GM21723 (cell line): Measurements from ENCODE around the gene RABGAP1L.
"Not testable (repeated sequence)": the region's sequence is repeated elsewhere in the genome, so short reads cannot be mapped to it uniquely, and the experiment has no call there.

Experiments
- ATAC-seq: cut with Tn5 transposase; IDR thresholded peaks from one replicate; pipeline ENCODE4 v1.9.1; 2021; ENCODE audit warnings: mild to moderate bottlenecking, moderate library complexity; ENCODE audit not compliant: unreplicated experiment

RABGAP1L gene

GRCh38 chr1:174543421-174543820, 384.1 kb downstream of the RABGAP1L start:
- ATAC-seq = not testable (repeated sequence)

DNA sequence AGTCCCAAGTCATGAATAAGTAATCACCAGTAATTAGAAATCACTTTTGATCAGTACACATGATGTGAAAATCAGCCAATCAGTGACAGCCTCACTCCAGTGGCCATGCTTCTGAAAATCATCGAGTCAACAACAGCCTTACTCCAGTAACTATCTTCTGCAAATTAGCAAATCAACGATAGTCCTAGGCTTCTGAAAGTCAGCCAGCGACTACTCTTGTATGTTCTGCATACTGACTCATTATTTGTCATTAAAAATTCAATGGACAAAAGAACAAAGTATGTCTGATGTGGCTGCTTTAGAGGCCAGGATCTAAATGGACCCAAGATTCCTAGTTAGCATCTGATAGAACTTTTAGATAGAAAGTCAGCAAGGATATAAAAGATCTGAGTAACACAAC, 391.0 kb downstream of the RABGAP1L start:
- ATAC-seq = no peak

DNA sequence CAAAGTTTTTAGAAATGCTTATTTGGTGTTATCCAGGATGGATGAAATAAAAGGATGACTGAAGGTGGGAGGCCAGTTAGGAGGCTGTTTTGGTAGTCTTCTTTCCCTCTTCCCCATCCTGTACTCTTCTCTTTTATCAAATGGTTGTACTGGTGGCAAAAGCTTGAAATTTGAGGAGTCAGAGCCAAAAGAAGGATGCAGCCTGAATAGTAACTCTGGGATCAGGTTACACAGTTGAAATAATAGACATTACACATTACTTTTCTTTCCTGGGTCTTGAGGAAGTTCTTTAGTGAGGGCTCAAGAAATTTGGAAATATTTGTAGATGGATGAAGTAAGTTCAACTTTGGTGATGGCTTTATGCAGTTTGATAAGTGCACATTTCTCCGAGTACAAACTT, 397.1 kb downstream of the RABGAP1L start:
- ATAC-seq = no peak

GRCh38 chr1:174568551-174568950, 409.2 kb downstream of the RABGAP1L start:
- no peak for ATAC-seq

DNA sequence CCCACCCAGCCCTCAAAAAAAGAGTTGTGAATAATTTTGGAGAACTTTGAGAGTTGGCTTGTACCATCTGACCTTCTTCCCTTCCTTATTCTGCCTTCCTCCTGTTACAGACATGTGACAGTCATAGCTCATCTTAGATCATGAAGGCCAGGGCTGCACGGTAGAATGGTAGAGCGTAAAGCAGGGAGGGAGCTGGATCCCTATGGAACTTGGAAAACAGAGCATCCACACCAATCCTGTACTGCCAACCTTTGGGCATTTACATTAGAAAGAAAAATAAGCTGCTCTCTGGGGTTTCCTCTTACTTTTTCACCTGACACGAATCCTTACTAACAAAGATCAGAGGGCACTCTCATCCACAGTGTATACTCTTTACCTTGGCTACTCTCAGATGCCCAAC, 409.9 kb downstream of the RABGAP1L start:
- no peak for ATAC-seq

DNA sequence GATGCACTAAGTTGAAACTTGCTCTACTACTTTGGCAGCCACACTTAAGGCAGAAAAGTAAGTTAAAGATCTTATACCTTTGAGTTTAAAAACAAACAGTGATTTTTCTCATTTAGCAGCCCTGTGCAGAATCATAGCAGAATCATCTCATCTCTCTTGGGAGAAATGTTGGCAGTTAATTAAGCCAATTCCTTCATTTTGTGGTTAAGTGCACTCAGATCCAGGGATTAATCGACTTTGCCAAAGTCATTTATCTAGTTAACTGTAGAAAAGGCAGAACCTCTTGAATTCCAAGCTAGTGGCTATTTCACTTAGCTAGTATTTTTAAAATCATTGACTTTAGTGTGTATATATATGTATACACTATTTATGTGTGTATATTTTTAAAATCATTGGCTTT, 413.5 kb downstream of the RABGAP1L start:
- ATAC-seq = no peak

- not testable (repeated sequence) for ATAC-seq
These were observed 416.8 kb downstream of the RABGAP1L start for GRCh38 chr1:174576120-174576519.

DNA sequence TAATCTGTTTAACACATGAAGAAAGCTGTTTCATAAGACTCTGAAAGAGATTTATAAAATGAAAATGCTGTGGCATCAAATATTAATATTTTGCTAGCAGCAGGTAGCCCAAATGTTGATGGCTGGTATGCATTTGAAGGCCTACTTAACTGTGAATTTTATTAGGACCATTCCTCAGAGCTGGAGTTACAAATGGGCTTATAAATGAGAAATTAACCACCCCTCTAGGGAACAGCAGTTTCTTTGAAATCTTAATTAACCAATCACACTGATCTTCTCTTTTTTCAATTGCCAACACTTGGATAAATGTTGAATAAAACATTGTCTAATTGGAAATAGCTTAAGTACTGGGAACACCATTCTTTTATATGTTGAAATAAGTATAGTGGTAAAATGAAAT, 418.4 kb downstream of the RABGAP1L start:
- ATAC-seq = no peak

GRCh38 chr1:174580801-174581200, 421.5 kb downstream of the RABGAP1L start:
- no peak for ATAC-seq

DNA sequence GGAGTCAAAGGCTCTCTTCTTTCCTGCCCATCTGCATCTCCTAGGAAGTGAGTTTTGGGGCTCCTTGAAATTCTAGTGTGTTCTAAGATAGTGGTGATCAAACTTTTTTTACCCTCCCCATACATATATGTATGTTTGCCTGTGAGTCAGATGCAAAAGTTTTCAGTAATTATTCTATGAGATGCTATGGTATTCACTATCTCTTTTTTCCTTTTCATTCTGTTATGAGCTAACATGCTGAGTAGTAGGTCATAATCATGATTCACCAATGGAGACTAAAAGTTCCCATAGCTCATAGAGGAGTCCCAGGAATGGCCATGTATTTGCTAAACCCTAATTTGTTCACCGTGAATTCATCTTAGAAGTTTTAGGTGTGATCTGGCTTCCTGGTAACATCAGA, 424.0 kb downstream of the RABGAP1L start:
- no peak for ATAC-seq

- no peak for ATAC-seq
These were observed 424.8 kb downstream of the RABGAP1L start for GRCh38 chr1:174584071-174584470.

- not testable (repeated sequence) for ATAC-seq
These were observed 429.3 kb downstream of the RABGAP1L start for GRCh38 chr1:174588618-174589017.

GRCh38 chr1:174605198-174605597, 445.9 kb downstream of the RABGAP1L start:
- ATAC-seq = no peak

DNA sequence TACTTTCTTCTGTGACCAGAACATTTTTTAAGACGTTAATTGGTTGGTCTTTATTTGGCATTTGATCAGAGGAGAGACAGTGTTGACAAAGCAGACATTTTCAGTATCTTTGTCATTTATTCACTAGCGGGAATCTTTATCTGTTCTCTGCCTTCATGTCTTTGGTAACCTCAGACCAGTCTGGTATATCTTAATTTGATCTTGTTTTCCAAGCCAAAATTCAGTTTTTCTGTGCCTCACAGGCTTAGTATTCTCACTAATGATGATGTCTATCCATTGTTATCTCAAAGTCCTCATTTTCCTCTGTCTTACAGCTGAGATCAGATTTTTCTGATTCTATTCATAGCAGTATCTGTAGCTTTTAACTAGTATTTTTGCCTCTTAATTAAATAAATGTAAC, 447.2 kb downstream of the RABGAP1L start:
- no peak for ATAC-seq

GRCh38 chr1:174617905-174618304, 458.6 kb downstream of the RABGAP1L start:
- not testable (repeated sequence) for ATAC-seq

- ATAC-seq = no peak
These were observed 464.2 kb downstream of the RABGAP1L start for GRCh38 chr1:174623324-174624035.

DNA sequence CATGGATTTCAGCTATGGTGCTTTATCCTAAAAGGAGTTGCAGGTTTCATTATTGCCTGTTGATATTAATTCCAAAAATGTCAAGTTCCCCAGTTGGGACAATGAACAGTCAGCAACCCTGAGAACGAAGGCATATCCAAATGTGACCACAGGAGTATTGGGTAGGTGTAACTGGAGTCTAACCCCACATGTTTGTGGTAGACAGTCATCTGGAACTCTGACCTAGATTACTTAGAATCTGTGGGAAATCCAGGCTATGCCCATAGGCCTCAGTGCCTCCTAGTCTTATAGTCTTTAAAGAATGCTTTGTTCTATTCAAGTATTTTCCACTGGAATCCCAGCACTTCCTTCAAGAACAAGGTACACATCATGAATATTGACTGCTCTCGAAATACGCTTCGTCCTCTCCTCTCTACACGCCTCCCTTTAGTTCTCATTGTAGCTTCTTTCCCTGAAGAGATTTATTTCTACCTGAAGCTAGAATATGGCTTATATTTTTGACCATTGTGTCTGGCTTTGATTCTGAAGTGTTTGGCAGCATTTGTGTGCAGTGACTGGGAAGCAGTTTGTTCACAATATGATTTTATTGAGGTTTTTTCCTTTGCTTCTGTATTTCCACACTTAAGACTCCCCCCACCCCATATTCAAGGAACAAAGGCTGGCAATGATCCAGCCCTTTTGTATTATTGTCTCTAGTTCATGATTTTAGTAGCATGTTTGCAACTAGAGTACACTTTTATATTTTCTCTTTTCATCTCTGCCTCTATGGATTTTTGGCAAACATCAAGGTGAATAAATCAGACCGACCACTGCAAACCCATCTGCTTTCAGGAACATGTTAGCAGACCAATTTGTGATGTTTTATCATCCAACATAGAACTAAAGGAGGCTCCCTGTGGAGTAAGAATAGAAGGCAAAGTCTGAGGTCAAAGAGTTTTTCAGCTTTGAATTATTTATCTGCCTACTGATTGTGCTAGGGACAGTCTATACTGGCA, 467.0 kb downstream of the RABGAP1L start:
- ATAC-seq = no peak

- ATAC-seq = no peak
These were observed 478.2 kb downstream of the RABGAP1L start for GRCh38 chr1:174637487-174637886.

DNA sequence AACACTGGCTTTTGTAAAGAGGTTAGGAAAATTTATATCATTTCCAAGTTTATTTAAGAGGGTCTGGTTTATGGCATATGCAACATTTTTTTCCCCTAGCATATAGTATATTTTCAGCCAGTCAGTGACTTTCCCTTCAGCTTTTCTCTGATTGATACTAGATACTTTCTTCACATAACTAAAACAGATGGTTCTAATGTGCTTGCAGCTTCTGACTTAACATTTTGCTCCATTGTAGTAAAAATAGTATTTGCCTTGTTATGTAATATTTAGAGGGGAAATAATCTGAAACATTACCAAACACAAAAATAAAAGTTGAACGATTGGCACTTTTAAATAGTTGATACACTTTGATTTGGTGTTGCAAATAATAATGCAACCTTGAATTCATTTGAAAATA, 480.1 kb downstream of the RABGAP1L start:
- ATAC-seq = no peak

DNA sequence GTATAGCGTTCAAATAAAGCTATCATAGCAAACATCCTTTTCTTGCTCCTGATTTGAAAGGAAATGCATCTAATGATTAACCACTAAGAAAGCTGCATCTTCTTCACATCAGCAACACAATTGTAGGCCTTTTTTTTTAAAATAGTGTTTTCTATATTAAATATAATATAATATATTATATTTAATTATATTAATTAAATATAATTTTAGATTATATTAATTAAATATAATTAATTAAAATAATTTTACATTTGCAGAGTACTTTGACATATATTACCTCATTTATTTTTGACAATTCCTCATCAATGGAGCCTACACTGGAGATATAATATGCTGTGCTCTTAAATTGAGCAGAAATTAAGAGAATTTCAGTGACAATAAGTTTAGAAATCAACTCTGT, 481.5 kb downstream of the RABGAP1L start:
- ATAC-seq = no peak

- ATAC-seq = no peak
These were observed 483.1 kb downstream of the RABGAP1L start for GRCh38 chr1:174642393-174642792.

- no peak for ATAC-seq
These were observed 483.9 kb downstream of the RABGAP1L start for GRCh38 chr1:174643206-174643605.
